Keratinocyte (primary cell): ENCODE measurements around the gene CLDN6.

Source experiments
- EZH2 ChIP-seq: IDR thresholded peaks from one replicate; pipeline ENCODE4 v1.6.1; 2012; ENCODE audit warnings: inconsistent platforms, mild to moderate bottlenecking, low read length, moderate library complexity
- TF ChIP-seq, protein P1 (sequence below), 3 experiments: IDR thresholded peaks in 1 of 3; conservative IDR thresholded peaks in 1 of 3; optimal IDR thresholded peaks in 1 of 3; 2 replicates in 2 of 3; 3 replicates in 1 of 3; pipeline versions ENCODE3 to v1.5.1; 2011; ENCODE audit warnings: low read length in 3 of 3, mild to moderate bottlenecking in 3 of 3, moderate library complexity in 2 of 3, control low read depth in 1 of 3, inconsistent platforms in 1 of 3; ENCODE audit not compliant: insufficient read depth in 2 of 3; ENCODE audit errors: extremely low read depth in 1 of 3

DNA sequence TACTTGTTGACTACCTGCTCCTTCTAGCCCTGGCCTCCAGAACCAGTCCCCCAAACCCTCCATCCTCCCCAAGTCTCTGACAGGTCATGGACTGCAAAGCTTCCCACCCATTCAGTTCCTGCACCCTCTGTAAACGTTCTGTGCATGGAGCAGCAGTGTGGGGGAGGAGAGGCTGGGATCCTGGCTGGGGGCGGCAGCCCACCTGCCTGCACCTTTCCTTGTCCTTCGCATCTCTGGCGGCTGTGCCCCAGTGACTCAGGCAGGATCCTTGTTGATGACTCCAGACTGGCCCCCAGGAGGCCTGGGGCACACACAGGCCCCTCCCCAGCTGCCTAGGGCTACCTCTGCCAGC lies 36.1 kb downstream of the CLDN6 start:
- TF ChIP-seq, protein P1, sequence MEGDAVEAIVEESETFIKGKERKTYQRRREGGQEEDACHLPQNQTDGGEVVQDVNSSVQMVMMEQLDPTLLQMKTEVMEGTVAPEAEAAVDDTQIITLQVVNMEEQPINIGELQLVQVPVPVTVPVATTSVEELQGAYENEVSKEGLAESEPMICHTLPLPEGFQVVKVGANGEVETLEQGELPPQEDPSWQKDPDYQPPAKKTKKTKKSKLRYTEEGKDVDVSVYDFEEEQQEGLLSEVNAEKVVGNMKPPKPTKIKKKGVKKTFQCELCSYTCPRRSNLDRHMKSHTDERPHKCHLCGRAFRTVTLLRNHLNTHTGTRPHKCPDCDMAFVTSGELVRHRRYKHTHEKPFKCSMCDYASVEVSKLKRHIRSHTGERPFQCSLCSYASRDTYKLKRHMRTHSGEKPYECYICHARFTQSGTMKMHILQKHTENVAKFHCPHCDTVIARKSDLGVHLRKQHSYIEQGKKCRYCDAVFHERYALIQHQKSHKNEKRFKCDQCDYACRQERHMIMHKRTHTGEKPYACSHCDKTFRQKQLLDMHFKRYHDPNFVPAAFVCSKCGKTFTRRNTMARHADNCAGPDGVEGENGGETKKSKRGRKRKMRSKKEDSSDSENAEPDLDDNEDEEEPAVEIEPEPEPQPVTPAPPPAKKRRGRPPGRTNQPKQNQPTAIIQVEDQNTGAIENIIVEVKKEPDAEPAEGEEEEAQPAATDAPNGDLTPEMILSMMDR (optimal IDR thresholded peaks at IDR 0.05 in 1 of 3, IDR thresholded peaks at IDR 0.05 in 1 of 3, conservative IDR thresholded peaks at IDR 0.05 in 1 of 3; ENCODE audit: extremely low read depth in 1 of 3, insufficient read depth in 2 of 3, low read length in 3 of 3): no peak
- no peak for TF ChIP-seq EZH2
